Measurements from ENCODE around the gene ADAMTSL5. TPM values are rescaled to one million over a fixed set of nuclear protein-coding genes. Genes with fewer than 3 reads are reported as not detected.

The ADAMTSL5 gene
- total and polyA plus RNA-seq, 2 of the 8 experiments (the other 6 are each of a cell fraction or from before 2014, with no cell fraction given), result 0.82 to 0.99 TPM

- TF ChIP-seq HDAC2 (IDR thresholded peaks at IDR 0.05; ENCODE audit: borderline replicate concordance in 1 of 2, low read depth in 2 of 2, low read length in 2 of 2) (no peak), TBP (IDR thresholded peaks at IDR 0.05; ENCODE audit: low read depth, low read length) (no peak), HDAC6 (IDR thresholded peaks at IDR 0.05; ENCODE audit: low read depth, low read length) (no peak), KDM5A (IDR thresholded peaks at IDR 0.05; ENCODE audit: low read length) (no peak), CHD1 (IDR thresholded peaks at IDR 0.05; ENCODE audit: low read depth, low read length) (no peak)
These were observed 40.6 kb upstream of the ADAMTSL5 start (continued) for GRCh38 chr19:1553415-1553814.
